ENCODE data around the gene RPN2. TPM values are rescaled to one million over a fixed set of nuclear protein-coding genes. Genes with fewer than 3 reads are reported as not detected.

Gene RPN2
- total RNA-seq, 1 experiment from 2014 or later = 185 TPM

GRCh38 chr20:37207171-37207570, 28.0 kb downstream of the RPN2 start:
- POLR2A ChIA-PET (ENCODE audit: unreplicated experiment) = no interaction called here
- TF ChIP-seq CTCF (conservative IDR thresholded peaks at IDR 0.05) (no peak), EZH2 (IDR thresholded peaks at IDR 0.05; ENCODE audit: low read depth) (no peak)
- BruUV-seq (replicated peaks) = no TSS peak
- Histone ChIP-seq H3K4me1 (replicated peaks; ENCODE audit: insufficient read depth) (peaks cover under 1% of the 10 kb centered on the region; the same call in 1 of the 2 replicates), H3F3A (ENCODE audit: insufficient read depth, low read depth) (peaks cover 5% of the 10 kb centered on the region; the same call in 1 of the 2 replicates), H3K36me3 (ENCODE audit: low read depth) (peaks cover 44% of the 10 kb centered on the region), H2AFZ (no peak overlapping the region), H4K20me1 (ENCODE audit: insufficient read depth) (peaks cover 18% of the 10 kb centered on the region), H3K9me2 (ENCODE audit: insufficient read depth) (no peaks in the 10 kb centered on the region), H3K4me3 (no peak overlapping the region), H3K79me2 (ENCODE audit: low read depth) (no peaks in the 10 kb centered on the region; the same call in 1 of the 2 replicates), H3K27ac (no peak overlapping the region), H3K9me3 (ENCODE audit: insufficient read depth, low read depth) (no peaks in the 10 kb centered on the region), H3K27me3 (ENCODE audit: insufficient read depth, low read depth) (no peaks in the 10 kb centered on the region), H3K4me2 (no peak overlapping the region)
- DNase-seq = no peak
- intact Hi-C loops (cut with micrococcal nuclease; ENCODE audit: unreplicated experiment) = no loop called here
- CTCF ChIA-PET = no interaction called here

GRCh38 chr20:37209193-37209592, 30.1 kb downstream of the RPN2 start:
- no peak overlapping the region for H3K4me3 ChIP-seq
- BruUV-seq (replicated peaks) = no TSS peak
- ChIA-PET CTCF (no interaction called here), POLR2A (ENCODE audit: unreplicated experiment) (interaction anchor here (0.6 kb wide), 1 partner anchor 308 kb away, joined by 3 read pairs; no protein-coding TSS in a partner anchor)
- no peak overlapping the region for H3K4me2 ChIP-seq
- H2AFZ ChIP-seq = no peak overlapping the region
- peaks cover 12% of the 10 kb centered on the region; the same call in 1 of the 2 replicates for H4K20me1 ChIP-seq (ENCODE audit: insufficient read depth)
- intact Hi-C loops (cut with micrococcal nuclease; ENCODE audit: unreplicated experiment) = no loop called here
- no peaks in the 10 kb centered on the region for H3K79me2 ChIP-seq (ENCODE audit: low read depth)
- H3F3A ChIP-seq (ENCODE audit: insufficient read depth, low read depth) = peaks cover 10% of the 10 kb centered on the region; the same call in 1 of the 2 replicates
- no peaks in the 10 kb centered on the region for H3K27me3 ChIP-seq (ENCODE audit: insufficient read depth, low read depth)
- H3K9me2 ChIP-seq (ENCODE audit: insufficient read depth) = no peaks in the 10 kb centered on the region
- TF ChIP-seq CTCF (conservative IDR thresholded peaks at IDR 0.05) (no peak), EZH2 (IDR thresholded peaks at IDR 0.05; ENCODE audit: low read depth) (no peak)
- H3K9me3 ChIP-seq (ENCODE audit: insufficient read depth, low read depth) = no peaks in the 10 kb centered on the region
- H3K36me3 ChIP-seq (ENCODE audit: low read depth) = peaks cover 43% of the 10 kb centered on the region
- H3K27ac ChIP-seq = no peak overlapping the region
- DNase-seq = no peak
- H3K4me1 ChIP-seq (replicated peaks; ENCODE audit: insufficient read depth) = no peaks in the 10 kb centered on the region

- POLR2A ChIA-PET (ENCODE audit: unreplicated experiment) = interaction anchor here (0.7 kb wide), 1 partner anchor 21 kb away, joined by 3 read pairs; no protein-coding TSS in a partner anchor
Observed at GRCh38 chr20:37209661-37210314, 30.7 kb downstream of the RPN2 start.

More at GRCh38 chr20:37209661-37210314, 30.7 kb downstream of the RPN2 start:
- no peak overlapping the region for H2AFZ ChIP-seq
- peaks cover 12% of the 10 kb centered on the region for H4K20me1 ChIP-seq (ENCODE audit: insufficient read depth)
- intact Hi-C loops (cut with micrococcal nuclease; ENCODE audit: unreplicated experiment) = no loop called here
- TF ChIP-seq CTCF (conservative IDR thresholded peaks at IDR 0.05) (no peak), EZH2 (IDR thresholded peaks at IDR 0.05; ENCODE audit: low read depth) (no peak)
- no peak overlapping the region for H3K4me3 ChIP-seq
- CTCF ChIA-PET = interaction anchor here (0.7 kb wide), 1 partner anchor 115 kb away, joined by 4 read pairs; no protein-coding TSS in a partner anchor
- no peak for DNase-seq
- H3K9me3 ChIP-seq (ENCODE audit: insufficient read depth, low read depth) = no peaks in the 10 kb centered on the region
- no TSS peak for BruUV-seq (replicated peaks)
- H3F3A ChIP-seq (ENCODE audit: insufficient read depth, low read depth) = peaks cover 15% of the 10 kb centered on the region; the same call in 1 of the 2 replicates
- H3K9me2 ChIP-seq (ENCODE audit: insufficient read depth) = no peaks in the 10 kb centered on the region
- no peaks in the 10 kb centered on the region for H3K4me1 ChIP-seq (replicated peaks; ENCODE audit: insufficient read depth)
- peaks cover 37% of the 10 kb centered on the region for H3K36me3 ChIP-seq (ENCODE audit: low read depth)
- H3K27ac ChIP-seq = no peak overlapping the region
- no peaks in the 10 kb centered on the region for H3K27me3 ChIP-seq (ENCODE audit: insufficient read depth, low read depth)
- H3K79me2 ChIP-seq (ENCODE audit: low read depth) = no peaks in the 10 kb centered on the region
- no peak overlapping the region for H3K4me2 ChIP-seq
